ENCODE measurements around the gene PAX3.

PAX3 gene

GRCh38 chr2:222270396-222270795 is 28.4 kb downstream of the PAX3 start:
- DNase-seq (ENCODE audit: low read depth, low spot score) = no peak

DNA sequence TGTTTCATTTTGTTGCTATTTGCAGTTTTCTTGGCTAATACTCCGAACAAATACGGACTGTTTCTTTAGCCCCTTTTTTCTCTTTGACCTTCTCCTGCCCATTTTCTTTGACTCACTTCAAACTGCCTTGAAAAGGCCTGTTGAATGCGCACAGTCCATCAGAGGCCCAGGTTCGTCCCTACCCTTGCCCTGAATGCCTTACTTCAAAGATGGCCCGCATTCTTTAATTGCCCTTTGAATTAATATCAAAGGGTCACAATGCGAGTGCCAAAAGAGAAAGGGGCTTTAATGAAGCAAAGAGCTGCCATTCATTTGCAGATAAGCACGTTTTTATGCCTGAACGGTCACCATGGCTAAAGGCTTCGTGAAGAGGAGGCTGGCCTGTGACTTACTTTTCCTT is 29.7 kb downstream of the PAX3 start:
- DNase-seq (ENCODE audit: low read depth, low spot score) = no peak

DNA sequence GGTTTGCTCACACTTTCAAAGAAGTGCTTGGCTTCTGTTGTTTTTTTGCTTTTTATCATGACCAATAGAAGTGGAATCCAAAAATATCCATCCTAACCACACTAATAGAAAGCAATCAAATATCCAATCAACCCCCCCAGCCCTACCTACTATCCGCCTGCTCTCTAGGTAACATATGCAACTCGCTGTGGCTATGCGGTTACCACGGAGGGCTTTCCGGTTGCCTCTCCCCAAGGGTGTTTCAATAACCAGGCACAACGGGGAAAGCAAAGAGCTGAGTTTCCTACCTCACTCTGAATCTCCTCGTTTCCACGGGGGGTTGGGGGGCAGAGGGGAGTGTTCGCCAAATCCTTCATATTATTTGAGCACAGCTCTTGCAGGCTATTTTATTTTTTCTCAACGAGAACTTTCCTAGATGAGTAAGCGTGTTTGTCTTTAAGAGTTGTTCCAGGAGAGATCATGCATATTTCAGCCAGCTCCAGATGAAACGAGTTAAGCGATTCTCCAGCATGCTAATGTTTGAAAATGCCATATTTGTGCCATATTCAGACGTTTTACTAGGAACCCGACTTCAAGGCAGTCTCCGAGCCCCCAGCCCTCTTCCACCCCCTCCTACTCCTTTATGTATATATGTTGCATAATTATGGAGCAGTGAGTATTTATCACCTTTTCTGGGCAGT is 30.3 kb downstream of the PAX3 start:
- DNase-seq (ENCODE audit: low read depth, low spot score) = no peak

- no peak for DNase-seq (ENCODE audit: low read depth, low spot score)
These were observed 33.9 kb downstream of the PAX3 start for GRCh38 chr2:222264791-222265320.

GRCh38 chr2:222261504-222261903 is 37.3 kb downstream of the PAX3 start:
- DNase-seq (ENCODE audit: low read depth, low spot score) = no peak

DNA sequence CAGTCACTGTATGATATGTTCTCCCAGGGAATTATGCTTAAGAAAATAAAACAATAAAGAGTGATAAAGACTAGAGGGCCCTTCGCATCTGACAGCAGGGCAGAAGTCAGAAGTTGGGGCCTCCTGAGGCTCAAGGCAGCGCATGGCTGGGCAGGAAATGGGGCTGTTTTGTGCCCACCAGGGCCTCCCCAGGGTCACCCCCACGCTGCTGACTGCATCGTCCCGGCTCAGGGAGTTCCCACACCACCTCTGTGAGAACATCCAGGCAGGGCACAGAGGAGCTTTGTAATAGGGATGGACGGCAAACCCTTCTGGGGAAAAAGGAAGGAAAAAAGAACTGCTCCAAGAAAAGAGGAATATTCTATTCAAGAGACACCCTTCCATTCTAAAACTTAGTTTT is 41.2 kb downstream of the PAX3 start:
- DNase-seq (ENCODE audit: low read depth, low spot score) = no peak

DNA sequence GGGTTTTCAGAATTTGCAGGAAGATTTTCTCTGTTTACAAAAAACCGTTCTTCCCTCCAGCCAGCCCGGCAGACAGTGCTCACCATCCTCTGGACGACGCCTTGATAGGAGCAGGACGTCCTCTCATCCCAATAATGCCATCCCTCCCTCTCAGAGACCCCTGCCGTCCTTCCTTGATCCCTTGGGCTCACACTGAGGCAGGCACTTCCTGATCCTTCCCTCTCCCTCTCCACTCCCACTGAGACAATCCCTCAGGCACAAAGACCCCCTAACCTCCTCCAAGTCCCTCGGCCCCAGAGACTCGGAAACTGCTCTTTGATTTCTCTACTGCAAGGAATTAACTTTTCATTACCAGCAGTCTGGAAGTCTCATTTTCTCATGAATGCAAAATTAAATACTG is 42.5 kb downstream of the PAX3 start:
- DNase-seq (ENCODE audit: low read depth, low spot score) = no peak

DNA sequence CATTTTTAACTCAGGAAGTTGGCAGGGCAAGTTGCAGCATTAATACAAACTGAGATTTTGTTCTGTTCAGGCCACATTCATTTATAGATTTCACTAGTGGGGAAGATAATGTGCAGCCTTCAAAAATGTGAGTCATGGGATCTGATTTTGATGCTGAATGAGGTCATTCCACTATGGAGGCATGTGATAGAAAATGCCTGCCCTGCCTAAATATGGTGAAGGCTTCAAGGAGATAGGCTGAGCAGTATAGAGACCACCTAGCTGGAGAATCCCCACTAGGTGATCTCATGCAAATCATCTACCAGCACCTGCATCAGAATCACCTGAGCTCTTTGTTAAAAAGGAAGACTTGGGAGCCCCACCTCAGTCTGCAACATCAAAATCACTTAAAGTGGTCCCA is 43.7 kb downstream of the PAX3 start:
- no peak for DNase-seq (ENCODE audit: low read depth, low spot score)

- DNase-seq (ENCODE audit: low read depth, low spot score) = no peak
These were observed 48.5 kb downstream of the PAX3 start for GRCh38 chr2:222250313-222250712.

DNA sequence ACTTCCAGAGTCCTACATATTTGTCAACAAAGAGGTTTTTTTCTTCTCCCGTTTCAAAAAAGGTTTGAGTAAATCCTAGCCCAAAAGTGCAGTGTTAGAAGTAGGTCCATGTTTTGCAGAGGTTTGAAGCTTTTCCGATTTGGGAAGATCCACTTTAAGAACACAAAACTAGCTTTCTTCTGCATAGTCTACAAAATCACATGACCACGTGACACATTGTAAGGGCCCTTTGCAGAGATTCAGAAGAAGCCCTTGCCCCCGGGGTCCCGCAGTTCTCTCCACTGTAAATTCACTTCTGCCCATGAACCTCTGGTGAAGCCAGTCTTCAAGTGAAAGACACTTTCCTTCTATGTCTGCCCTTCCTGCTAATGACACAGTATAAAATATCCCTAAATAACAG is 49.4 kb downstream of the PAX3 start:
- no peak for DNase-seq (ENCODE audit: low read depth, low spot score)

GRCh38 chr2:222248818-222249217 is 50.0 kb downstream of the PAX3 start:
- DNase-seq (ENCODE audit: low read depth, low spot score) = no peak

- DNase-seq (ENCODE audit: low read depth, low spot score) = no peak
These were observed 50.5 kb downstream of the PAX3 start for GRCh38 chr2:222248256-222248655.

DNA sequence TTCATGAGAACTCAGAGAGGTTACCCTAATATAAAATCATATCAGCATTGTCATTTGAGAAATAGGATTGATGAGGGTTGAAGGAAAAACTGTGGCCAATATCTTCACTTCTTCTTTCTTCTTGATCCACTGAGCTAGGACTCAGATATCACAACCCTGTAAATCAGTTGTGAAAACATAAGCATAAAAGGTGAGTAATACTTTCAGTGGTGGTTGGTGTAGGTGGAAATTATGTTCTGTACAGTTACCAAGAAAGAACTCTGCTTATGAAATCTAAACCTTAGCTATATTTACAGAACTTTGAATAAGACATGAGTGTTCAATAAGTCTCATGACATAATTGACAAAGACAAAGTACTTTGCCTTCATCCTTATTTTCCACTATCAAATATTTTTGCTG is 56.3 kb downstream of the PAX3 start:
- no peak for DNase-seq (ENCODE audit: low read depth, low spot score)

DNA sequence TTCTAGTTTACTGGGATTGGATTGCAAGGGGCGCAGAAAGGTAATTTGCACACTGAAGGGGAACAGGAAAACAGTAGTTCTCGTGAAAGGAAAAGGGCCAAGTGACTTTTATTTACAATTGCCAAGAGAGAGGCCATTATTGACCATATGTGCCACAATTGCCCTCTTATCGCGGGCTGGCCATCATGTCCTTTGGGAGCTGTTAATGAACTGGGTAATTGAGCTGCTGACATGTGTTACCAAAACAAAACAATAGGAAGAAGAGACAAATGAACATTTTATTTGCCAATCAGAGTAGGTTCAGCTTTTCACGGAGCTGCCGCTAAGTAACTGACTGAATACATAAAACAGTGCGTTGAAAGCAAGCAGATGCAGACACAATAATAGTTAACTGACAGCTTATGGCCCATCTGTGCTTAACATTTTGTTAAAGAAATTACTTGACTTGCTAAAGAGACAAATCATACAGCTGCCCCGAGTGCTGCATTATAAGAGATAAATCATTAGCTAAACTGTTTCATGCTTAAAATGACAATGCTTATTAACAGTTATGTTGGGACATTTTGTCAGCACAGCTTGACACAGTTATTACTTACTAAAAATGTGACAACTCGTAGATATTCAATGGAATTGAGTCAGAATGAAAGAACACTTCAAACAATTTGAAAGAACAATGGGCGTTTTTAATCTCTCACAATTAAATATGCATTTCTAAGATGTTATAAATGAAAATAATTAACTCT is 57.5 kb downstream of the PAX3 start:
- no peak for DNase-seq (ENCODE audit: low read depth, low spot score)

- DNase-seq (ENCODE audit: low read depth, low spot score) = no peak
These were observed 58.1 kb downstream of the PAX3 start for GRCh38 chr2:222240676-222241049.

DNA sequence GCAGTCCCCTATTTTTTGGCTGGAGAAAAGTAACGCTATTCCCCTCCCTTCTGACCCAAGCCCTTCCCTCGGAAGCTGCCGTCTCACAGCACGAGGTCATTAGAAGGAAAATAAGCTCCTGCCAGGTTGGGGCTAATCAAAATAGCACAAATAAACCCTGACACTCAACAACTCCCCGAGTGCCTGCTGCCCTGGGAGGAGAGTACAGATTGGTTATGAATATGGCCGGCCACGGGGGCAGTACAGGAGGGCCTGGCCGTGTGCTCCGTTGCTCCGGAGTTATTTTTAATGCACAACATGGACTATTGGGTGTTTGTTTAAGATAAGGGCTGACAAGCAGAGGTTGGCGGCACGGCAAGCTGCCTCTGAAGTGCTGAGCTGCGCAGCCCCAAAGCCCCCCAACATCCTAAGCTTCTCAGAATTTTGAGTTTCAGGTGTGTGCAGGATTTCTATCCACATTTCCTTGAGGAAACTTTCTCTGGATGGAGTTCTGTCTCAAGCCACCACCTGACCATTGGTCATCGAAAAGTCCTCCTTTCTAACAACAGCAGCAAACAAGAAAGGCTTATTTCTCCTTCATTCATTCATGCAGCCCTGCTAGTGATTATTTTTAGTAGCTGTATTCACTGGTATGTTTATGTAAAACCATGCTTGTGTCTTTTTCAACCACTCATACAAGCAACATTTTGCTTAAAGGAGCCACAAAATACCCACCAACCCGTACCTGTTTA is 58.7 kb downstream of the PAX3 start:
- DNase-seq (ENCODE audit: low read depth, low spot score) = no peak

GRCh38 chr2:222239091-222239490 is 59.7 kb downstream of the PAX3 start:
- no peak for DNase-seq (ENCODE audit: low read depth, low spot score)

DNA sequence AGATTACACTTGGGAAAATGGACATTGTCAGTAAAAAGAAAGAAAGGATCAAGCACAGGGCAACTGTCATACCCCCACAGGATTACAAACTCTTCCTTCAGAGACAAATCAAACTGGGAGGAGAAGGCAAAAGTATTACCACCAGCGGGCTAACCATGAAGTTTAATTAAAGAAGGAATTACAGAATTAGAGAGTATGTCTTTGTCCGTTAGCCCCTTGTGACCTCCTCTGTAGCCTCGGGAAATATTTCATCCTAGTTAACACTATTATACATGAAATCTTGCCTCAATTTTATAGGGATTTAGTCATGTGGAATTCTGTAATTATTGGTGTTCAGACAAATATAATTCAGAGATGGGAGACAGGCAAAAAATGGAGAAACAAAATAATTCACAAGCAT is 60.7 kb downstream of the PAX3 start:
- no peak for DNase-seq (ENCODE audit: low read depth, low spot score)

- DNase-seq (ENCODE audit: low read depth, low spot score) = no peak
These were observed 66.0 kb downstream of the PAX3 start for GRCh38 chr2:222232839-222233238.

GRCh38 chr2:222232372-222232771 is 66.4 kb downstream of the PAX3 start:
- DNase-seq (ENCODE audit: low read depth, low spot score) = no peak

- DNase-seq (ENCODE audit: low read depth, low spot score) = no peak
These were observed 70.7 kb downstream of the PAX3 start for GRCh38 chr2:222228054-222228453.

DNA sequence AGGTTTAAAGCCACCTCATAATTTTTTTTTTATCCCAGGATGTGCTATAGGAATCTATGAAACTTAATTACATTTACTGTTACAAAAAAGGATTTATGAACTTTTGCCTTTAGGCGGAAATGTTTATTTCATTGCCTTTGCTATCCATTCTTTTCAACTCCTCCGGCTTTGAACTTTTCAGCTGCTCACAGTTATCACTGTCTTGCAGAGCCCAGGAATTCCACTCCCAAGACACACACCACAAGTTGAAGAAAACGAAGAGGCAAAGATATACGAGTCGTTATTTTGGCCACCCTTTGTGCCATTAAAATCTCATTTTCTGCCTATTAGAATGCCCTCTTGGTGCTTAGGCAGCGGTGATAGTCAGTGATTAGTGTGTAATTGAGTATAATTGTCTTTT is 80.0 kb downstream of the PAX3 start:
- DNase-seq (ENCODE audit: low read depth, low spot score) = no peak

GRCh38 chr2:222217712-222218111 is 81.1 kb downstream of the PAX3 start:
- no peak for DNase-seq (ENCODE audit: low read depth, low spot score)
